SK-N-SH (cell line): Measurements from ENCODE around the gene GJD3. TPM values are rescaled to one million over a fixed set of nuclear protein-coding genes. Genes with fewer than 3 reads are reported as not detected.

Experiments used
- CTCF ChIA-PET: fragments of 300-600, 350-600 bp; formaldehyde crosslinking; extraction: SDS; loops from one replicate; lab custom pipeline; 2021; lab: Yijun Ruan, JAX
- POLR2A ChIA-PET: fragments of 350-600 bp; sonication (Branson Sonifier 250); formaldehyde crosslinking; extraction: SDS; loops from one replicate; lab custom pipeline; 2020; ENCODE audit warnings: antibody characterized with exemption, inconsistent platforms; lab: Yijun Ruan, JAX
- DNase-seq: peaks from one replicate; pipeline ENCODE4 v3.0.0; 2012
- H2AFZ ChIP-seq: fragments of 200-600 bp; sonication (generic); 2 replicates; pipeline ENCODE4 v1.8.1; 2016; ENCODE audit warnings: antibody characterized with exemption, mild to moderate bottlenecking, low read depth
- H3F3A ChIP-seq: fragments of 200-600 bp; sonication (generic); replicated peaks from 2 replicates; pipeline ENCODE3; 2016; ENCODE audit warnings: antibody characterized with exemption, mild to moderate bottlenecking; ENCODE audit not compliant: insufficient read depth
- H3K27ac ChIP-seq, 2 experiments: fragments of 200-500 bp in 1 of 2; fragments of 200-600 bp in 1 of 2; sonication (Bioruptor generic) in 1 of 2; sonication (generic), shearing (Covaris generic) in 1 of 2; 2 replicates each; pipeline versions ENCODE4 v1.5.1 to v1.6.1; 2014 to 2016; ENCODE audit warnings: low read depth in 2 of 2, inconsistent platforms in 1 of 2, low read length in 1 of 2, mild to moderate bottlenecking in 1 of 2, mixed read lengths in 1 of 2
- H3K27me3 ChIP-seq: fragments of 200-600 bp; sonication (generic), shearing (Covaris generic); 2 replicates; pipeline ENCODE4 v1.6.1; 2016; ENCODE audit warnings: mixed run types; ENCODE audit not compliant: insufficient read depth
- H3K36me3 ChIP-seq, 2 experiments: fragments of 200-500 bp in 1 of 2; fragments of 200-600 bp in 1 of 2; sonication (Bioruptor generic) in 1 of 2; sonication (generic) in 1 of 2; replicated peaks in 1 of 2; 2 replicates each; pipeline versions ENCODE3 to v1.5.1; 2014 to 2016; ENCODE audit warnings: low read length in 1 of 2, mild to moderate bottlenecking in 1 of 2; ENCODE audit not compliant: insufficient read depth in 2 of 2, control insufficient read depth in 1 of 2
- H3K4me1 ChIP-seq, 2 experiments: fragments of 200-500 bp in 1 of 2; fragments of 200-600 bp in 1 of 2; sonication (Bioruptor generic) in 1 of 2; sonication (generic), shearing (Covaris generic) in 1 of 2; 2 replicates each; pipeline versions ENCODE4 v1.5.1 to v1.6.1; 2014 to 2016; ENCODE audit warnings: low read depth in 1 of 2, low read length in 1 of 2, mixed run types in 1 of 2; ENCODE audit not compliant: insufficient read depth in 2 of 2, control insufficient read depth in 1 of 2
- H3K4me2 ChIP-seq: fragments of 200-600 bp; sonication (generic), shearing (Covaris generic); 2 replicates; pipeline ENCODE4 v1.6.1; 2017; ENCODE audit warnings: mixed run types
- H3K4me3 ChIP-seq, 2 experiments: fragments of 200-500 bp in 1 of 2; fragments of 200-600 bp in 1 of 2; sonication (Bioruptor generic) in 1 of 2; sonication (generic), shearing (Covaris generic) in 1 of 2; 2 replicates each; pipeline versions ENCODE4 v1.5.1 to v1.8.1; 2014 to 2016; ENCODE audit warnings: low read depth in 2 of 2, inconsistent platforms in 1 of 2, low read length in 1 of 2, mild to moderate bottlenecking in 1 of 2, mixed read lengths in 1 of 2, moderate library complexity in 1 of 2
- H3K79me2 ChIP-seq: fragments of 200-600 bp; sonication (generic); 2 replicates; pipeline ENCODE4 v1.8.1; 2017; ENCODE audit warnings: mild to moderate bottlenecking; ENCODE audit not compliant: insufficient read depth
- H3K9ac ChIP-seq: fragments of 200-600 bp; sonication (generic); 2 replicates; pipeline ENCODE4 v1.6.1; 2017; ENCODE audit warnings: mixed run types
- H3K9me2 ChIP-seq: fragments of 200-600 bp; sonication (generic); 2 replicates; pipeline ENCODE4 v1.6.1; 2017; ENCODE audit warnings: mixed run types
- H3K9me3 ChIP-seq: fragments of 200-600 bp; sonication (generic); 2 replicates; pipeline ENCODE4 v1.6.1; 2017; ENCODE audit warnings: mixed run types, mild to moderate bottlenecking, moderate library complexity
- H4K20me1 ChIP-seq: fragments of 200-600 bp; sonication (generic); 2 replicates; pipeline ENCODE4 v1.6.1; 2017; ENCODE audit warnings: mild to moderate bottlenecking, mixed run types; ENCODE audit not compliant: insufficient read depth
- ELF1 ChIP-seq: IDR thresholded peaks from 2 replicates; pipeline ENCODE4 v1.4.0; 2012
- FOXJ3 ChIP-seq: sonication (generic); formaldehyde crosslinking; IDR thresholded peaks from 2 replicates; pipeline ENCODE4 v1.5.1; 2020; ENCODE audit warnings: mild to moderate bottlenecking, missing genetic modification reagents
- FOXM1 ChIP-seq: IDR thresholded peaks from 2 replicates; pipeline ENCODE4 v1.4.0; 2012; ENCODE audit warnings: low read depth, mild to moderate bottlenecking
- GABPA ChIP-seq: IDR thresholded peaks from 2 replicates; pipeline ENCODE4 v1.4.0; 2012; ENCODE audit warnings: low read depth, mild to moderate bottlenecking
- MEF2A ChIP-seq: IDR thresholded peaks from 2 replicates; pipeline ENCODE4 v1.4.0; 2012; ENCODE audit warnings: low read depth, borderline replicate concordance
- MXI1 ChIP-seq: IDR thresholded peaks from 2 replicates; pipeline ENCODE4 v1.6.1; 2012; ENCODE audit warnings: mild to moderate bottlenecking, low read depth, low read length, improper control_type of control experiment
- NFIC ChIP-seq: IDR thresholded peaks from 2 replicates; pipeline ENCODE4 v1.4.0; 2012; ENCODE audit warnings: borderline replicate concordance
- YY1 ChIP-seq: IDR thresholded peaks from 2 replicates; pipeline ENCODE4 v1.4.0; 2012; ENCODE audit warnings: low read depth, mild to moderate bottlenecking
- WGBS: methylation state at CpG from one replicate; pipeline ENCODE4 v1.1.6; 2017; ENCODE audit warnings: low lambda C conversion rate; 5-methylcytosine and 5-hydroxymethylcytosine counted together
- polyA plus RNA-seq, 3 experiments: library from polyadenylated mRNA; depleted of rRNA; stranded (reverse); fragments of >200 nt; gene quantifications; 2 replicates each; pipeline ENCODE4 v1.2.3, GENCODE V29; 2012
- TF ChIP-seq, protein P1 (sequence below): IDR thresholded peaks from 2 replicates; pipeline ENCODE4; 2012
- TF ChIP-seq, protein P2 (sequence below): fragments of 200-600 bp; sonication (generic); IDR thresholded peaks from 2 replicates; pipeline ENCODE4 v1.6.1; 2017; ENCODE audit warnings: antibody characterized with exemption, mild to moderate bottlenecking, moderate library complexity
- TF ChIP-seq, protein P3 (sequence below): fragments of 150-350 bp; IDR thresholded peaks from 2 replicates; pipeline ENCODE4 v1.6.1; 2017; ENCODE audit warnings: antibody characterized with exemption, low read length, low read depth, borderline replicate concordance
- TF ChIP-seq, protein P4 (sequence below): fragments of 150-350 bp; IDR thresholded peaks from 2 replicates; pipeline ENCODE4 v1.6.1; 2016; ENCODE audit warnings: mild to moderate bottlenecking, low read depth, low read length

The GJD3 gene
- polyA plus RNA-seq, 1 of the 3 experiments (the other 2 are of a cell fraction), result not detected

DNA sequence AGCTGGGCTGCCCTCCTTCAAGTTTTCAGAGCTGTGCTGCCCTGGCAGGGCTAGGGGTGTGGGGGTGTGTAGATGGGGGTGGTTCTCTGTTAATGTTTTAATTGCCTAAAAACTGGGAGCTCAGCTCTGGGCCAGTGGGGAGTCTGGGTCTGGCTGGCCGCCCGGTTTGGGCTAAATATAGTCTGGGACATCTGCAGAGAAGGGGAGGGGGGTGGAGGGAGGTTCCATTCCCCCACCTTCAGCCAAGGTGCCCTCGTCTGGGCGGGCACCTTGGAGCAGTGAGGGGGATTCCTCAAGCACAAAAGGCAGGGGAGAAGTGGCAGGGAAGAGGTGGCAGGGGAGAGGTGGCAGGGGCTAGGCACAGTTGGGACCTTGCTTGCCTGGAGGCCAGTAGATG, 42.6 kb downstream of the GJD3 start:
- Histone ChIP-seq H3K4me1 (peaks cover 70 to 91% of the 10 kb centered on the region in 2 experiments), H3K36me3 (no peaks in the 10 kb centered on the region), H3K9me2 (no peaks in the 10 kb centered on the region), H3K4me2 (peak overlapping the region; percentile 95), H3K27ac (peak overlapping the region; percentile 91 to 96), H4K20me1 (peaks cover 57% of the 10 kb centered on the region), H3K79me2 (peaks cover 92% of the 10 kb centered on the region), H2AFZ (no peak overlapping the region), H3K9ac (peak overlapping the region; percentile 97), H3F3A (peaks cover 26% of the 10 kb centered on the region), H3K4me3 (peak overlapping the region; percentile 29 to 54), H3K27me3 (no peaks in the 10 kb centered on the region), H3K9me3 (no peaks in the 10 kb centered on the region)
- CTCF ChIA-PET, result interaction anchor here (1.0 to 57.6 kb wide), 3 partner anchors 16 to 154 kb away, joined by 4 to 1706 read pairs (median 1706); partner anchors contain the start of genes CDC6, GJD3 and RARA
- POLR2A ChIA-PET, result interaction anchor here (1.1 to 1.3 kb wide), 2 partner anchors 10 to 11 kb away, joined by 3 to 5 read pairs; no protein-coding TSS in a partner anchor
- 36% methylated on average over 4 of the region's 4 CpGs for WGBS
- TF ChIP-seq FOXM1, result no peak
- TF ChIP-seq, protein P1, sequence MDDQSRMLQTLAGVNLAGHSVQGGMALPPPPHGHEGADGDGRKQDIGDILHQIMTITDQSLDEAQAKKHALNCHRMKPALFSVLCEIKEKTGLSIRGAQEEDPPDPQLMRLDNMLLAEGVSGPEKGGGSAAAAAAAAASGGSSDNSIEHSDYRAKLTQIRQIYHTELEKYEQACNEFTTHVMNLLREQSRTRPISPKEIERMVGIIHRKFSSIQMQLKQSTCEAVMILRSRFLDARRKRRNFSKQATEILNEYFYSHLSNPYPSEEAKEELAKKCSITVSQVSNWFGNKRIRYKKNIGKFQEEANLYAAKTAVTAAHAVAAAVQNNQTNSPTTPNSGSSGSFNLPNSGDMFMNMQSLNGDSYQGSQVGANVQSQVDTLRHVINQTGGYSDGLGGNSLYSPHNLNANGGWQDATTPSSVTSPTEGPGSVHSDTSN, result no peak
- TF ChIP-seq FOXJ3 (CRISPR knock-in tag), result no peak
- TF ChIP-seq YY1, result no peak
- TF ChIP-seq GABPA, result no peak
- TF ChIP-seq, protein P2, sequence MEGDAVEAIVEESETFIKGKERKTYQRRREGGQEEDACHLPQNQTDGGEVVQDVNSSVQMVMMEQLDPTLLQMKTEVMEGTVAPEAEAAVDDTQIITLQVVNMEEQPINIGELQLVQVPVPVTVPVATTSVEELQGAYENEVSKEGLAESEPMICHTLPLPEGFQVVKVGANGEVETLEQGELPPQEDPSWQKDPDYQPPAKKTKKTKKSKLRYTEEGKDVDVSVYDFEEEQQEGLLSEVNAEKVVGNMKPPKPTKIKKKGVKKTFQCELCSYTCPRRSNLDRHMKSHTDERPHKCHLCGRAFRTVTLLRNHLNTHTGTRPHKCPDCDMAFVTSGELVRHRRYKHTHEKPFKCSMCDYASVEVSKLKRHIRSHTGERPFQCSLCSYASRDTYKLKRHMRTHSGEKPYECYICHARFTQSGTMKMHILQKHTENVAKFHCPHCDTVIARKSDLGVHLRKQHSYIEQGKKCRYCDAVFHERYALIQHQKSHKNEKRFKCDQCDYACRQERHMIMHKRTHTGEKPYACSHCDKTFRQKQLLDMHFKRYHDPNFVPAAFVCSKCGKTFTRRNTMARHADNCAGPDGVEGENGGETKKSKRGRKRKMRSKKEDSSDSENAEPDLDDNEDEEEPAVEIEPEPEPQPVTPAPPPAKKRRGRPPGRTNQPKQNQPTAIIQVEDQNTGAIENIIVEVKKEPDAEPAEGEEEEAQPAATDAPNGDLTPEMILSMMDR, result no peak
- no peak for TF ChIP-seq ELF1
- no peak for TF ChIP-seq MXI1
- TF ChIP-seq, protein P3, sequence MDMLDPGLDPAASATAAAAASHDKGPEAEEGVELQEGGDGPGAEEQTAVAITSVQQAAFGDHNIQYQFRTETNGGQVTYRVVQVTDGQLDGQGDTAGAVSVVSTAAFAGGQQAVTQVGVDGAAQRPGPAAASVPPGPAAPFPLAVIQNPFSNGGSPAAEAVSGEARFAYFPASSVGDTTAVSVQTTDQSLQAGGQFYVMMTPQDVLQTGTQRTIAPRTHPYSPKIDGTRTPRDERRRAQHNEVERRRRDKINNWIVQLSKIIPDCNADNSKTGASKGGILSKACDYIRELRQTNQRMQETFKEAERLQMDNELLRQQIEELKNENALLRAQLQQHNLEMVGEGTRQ, result no peak
- peak; percentile 41; the same call in 1 of the 2 replicates for TF ChIP-seq MEF2A
- peak; percentile 23; the same call in 1 of the 2 replicates for TF ChIP-seq NFIC
- TF ChIP-seq, protein P4, sequence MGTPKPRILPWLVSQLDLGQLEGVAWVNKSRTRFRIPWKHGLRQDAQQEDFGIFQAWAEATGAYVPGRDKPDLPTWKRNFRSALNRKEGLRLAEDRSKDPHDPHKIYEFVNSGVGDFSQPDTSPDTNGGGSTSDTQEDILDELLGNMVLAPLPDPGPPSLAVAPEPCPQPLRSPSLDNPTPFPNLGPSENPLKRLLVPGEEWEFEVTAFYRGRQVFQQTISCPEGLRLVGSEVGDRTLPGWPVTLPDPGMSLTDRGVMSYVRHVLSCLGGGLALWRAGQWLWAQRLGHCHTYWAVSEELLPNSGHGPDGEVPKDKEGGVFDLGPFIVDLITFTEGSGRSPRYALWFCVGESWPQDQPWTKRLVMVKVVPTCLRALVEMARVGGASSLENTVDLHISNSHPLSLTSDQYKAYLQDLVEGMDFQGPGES, result no peak
- DNase-seq, result no peak
